Brain microvascular endothelial cell (primary cell): Measurements from ENCODE around the gene ROR1.
A peak's percentile ranks its signal among the peaks of the same experiment; 100 is the strongest.

Experiments used
- DNase-seq: peaks from one replicate; pipeline ENCODE4 v3.0.0-alpha.2; 2020
- H3K27ac ChIP-seq: fragments of 250-450 bp; sonication (Bioruptor Pico); 2 replicates; pipeline ENCODE4 v1.5.1; 2020; ENCODE audit warnings: mild to moderate bottlenecking, moderate library complexity
- H3K27me3 ChIP-seq: fragments of 250-450 bp; sonication (Bioruptor Pico); replicated peaks from 2 replicates; pipeline ENCODE4 v1.5.1; 2020; ENCODE audit warnings: mild to moderate bottlenecking
- H3K36me3 ChIP-seq: fragments of 250-450 bp; sonication (Bioruptor Pico); replicated peaks from 2 replicates; pipeline ENCODE4 v1.5.1; 2020; ENCODE audit warnings: mild to moderate bottlenecking
- H3K4me3 ChIP-seq: 2 replicates; pipeline ENCODE4 v1.5.1; 2011; ENCODE audit warnings: low read depth, mild to moderate bottlenecking, control low read depth, low read length, moderate library complexity
- in situ Hi-C: cut with HindIII; loops from 2 replicates; pipeline ENCODE4 v1.10.0; 2017; ENCODE audit warnings: low sequenced_read_pairs, low pct_ligation_motif_present
- TF ChIP-seq, protein P1 (sequence below): IDR thresholded peaks from 2 replicates; pipeline ENCODE4 v1.5.1; 2011; ENCODE audit warnings: low read depth, mild to moderate bottlenecking, moderate library complexity, low read length, control low read depth, inconsistent platforms; ENCODE audit errors: missing control alignments

Gene ROR1

DNA sequence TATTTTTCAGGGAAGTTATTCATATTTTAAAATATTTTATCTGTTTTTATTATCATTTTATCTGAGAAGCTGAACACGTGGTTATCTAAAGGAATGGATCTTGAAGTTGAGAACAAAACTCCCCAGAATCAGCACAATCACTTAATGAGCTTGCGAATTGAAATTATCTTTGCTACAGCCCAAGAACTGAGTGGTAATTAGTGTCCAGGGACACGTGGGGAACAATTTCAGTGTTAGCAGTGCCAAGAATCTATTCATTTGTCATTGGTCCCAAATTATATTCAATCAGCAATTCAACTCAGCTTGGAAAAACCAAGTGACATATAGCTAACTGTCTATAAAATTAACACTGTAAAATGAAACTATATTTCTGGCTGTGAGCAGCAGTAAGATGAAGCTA lies 232.0 kb downstream of the ROR1 start:
- in situ Hi-C loops: no loop called here
- no peak for DNase-seq
- no peaks in the 10 kb centered on the region for H3K27me3 ChIP-seq
- no peak overlapping the region for H3K27ac ChIP-seq
- TF ChIP-seq, protein P1, sequence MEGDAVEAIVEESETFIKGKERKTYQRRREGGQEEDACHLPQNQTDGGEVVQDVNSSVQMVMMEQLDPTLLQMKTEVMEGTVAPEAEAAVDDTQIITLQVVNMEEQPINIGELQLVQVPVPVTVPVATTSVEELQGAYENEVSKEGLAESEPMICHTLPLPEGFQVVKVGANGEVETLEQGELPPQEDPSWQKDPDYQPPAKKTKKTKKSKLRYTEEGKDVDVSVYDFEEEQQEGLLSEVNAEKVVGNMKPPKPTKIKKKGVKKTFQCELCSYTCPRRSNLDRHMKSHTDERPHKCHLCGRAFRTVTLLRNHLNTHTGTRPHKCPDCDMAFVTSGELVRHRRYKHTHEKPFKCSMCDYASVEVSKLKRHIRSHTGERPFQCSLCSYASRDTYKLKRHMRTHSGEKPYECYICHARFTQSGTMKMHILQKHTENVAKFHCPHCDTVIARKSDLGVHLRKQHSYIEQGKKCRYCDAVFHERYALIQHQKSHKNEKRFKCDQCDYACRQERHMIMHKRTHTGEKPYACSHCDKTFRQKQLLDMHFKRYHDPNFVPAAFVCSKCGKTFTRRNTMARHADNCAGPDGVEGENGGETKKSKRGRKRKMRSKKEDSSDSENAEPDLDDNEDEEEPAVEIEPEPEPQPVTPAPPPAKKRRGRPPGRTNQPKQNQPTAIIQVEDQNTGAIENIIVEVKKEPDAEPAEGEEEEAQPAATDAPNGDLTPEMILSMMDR: no peak
- no peak overlapping the region for H3K4me3 ChIP-seq
- H3K36me3 ChIP-seq: no peaks in the 10 kb centered on the region

DNA sequence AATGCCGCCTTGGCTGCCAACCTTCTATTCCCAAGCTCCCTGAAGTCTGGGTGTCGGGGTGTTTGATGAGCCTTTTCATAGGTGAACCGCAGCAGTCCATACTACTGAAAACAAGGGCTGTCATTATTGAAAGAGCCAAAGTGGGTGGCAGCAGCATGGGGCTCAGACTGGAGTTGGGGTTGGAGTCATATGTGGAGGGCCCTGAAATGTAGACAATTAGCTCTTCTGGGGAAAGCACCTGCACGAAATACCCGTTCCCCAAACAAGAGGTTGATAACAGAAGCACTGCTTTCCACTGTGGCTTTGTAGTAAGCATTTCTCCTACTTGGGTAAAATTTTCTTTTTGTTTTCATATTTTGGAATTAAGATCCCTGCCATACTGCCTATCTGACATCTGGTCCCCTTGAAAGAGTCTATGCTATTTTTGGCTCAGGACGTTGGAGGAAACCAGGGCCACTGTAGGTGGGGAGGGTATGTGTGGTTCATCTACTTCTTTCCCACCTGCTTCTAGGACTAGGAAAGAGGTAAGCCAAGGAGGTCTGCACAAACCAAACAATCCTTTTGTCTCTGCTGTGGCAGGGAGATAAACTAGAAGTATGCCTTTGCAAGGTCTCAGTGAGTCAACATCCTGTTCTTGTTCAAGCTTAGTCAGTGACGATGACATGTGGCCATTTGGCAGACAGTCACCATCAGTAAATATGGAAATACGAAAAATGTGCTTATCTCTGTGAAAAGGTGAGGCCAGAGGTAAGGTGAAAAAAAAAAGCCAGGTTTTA lies 232.6 kb downstream of the ROR1 start:
- TF ChIP-seq, protein P1: no peak
- no peaks in the 10 kb centered on the region for H3K36me3 ChIP-seq
- H3K27me3 ChIP-seq: no peaks in the 10 kb centered on the region
- peak; percentile 73 for DNase-seq
- H3K4me3 ChIP-seq: no peak overlapping the region
- no peak overlapping the region for H3K27ac ChIP-seq
- in situ Hi-C loops: no loop called here

DNA sequence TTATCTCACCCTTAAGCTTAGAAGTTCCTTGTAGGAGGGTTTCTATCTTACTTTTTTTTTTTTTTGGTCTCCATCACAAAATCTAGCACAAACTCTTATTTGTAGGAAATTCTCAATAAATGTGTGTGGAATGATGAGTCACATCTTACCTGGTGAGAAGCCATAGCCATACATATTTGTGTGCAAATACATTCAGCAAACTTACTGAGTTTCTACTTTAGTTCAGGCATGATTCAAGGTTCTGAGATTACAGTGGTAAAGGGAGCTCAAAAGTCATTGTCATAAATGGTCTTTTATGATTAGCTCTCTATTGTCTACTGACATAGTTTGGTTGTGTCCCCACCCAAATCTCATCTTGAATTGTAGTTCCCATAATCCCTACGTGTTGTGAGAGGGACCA lies 236.5 kb downstream of the ROR1 start:
- in situ Hi-C loops: no loop called here
- H3K4me3 ChIP-seq: no peak overlapping the region
- TF ChIP-seq, protein P1: no peak
- no peak overlapping the region for H3K27ac ChIP-seq
- H3K27me3 ChIP-seq: no peaks in the 10 kb centered on the region
- DNase-seq: no peak
- no peaks in the 10 kb centered on the region for H3K36me3 ChIP-seq

DNA sequence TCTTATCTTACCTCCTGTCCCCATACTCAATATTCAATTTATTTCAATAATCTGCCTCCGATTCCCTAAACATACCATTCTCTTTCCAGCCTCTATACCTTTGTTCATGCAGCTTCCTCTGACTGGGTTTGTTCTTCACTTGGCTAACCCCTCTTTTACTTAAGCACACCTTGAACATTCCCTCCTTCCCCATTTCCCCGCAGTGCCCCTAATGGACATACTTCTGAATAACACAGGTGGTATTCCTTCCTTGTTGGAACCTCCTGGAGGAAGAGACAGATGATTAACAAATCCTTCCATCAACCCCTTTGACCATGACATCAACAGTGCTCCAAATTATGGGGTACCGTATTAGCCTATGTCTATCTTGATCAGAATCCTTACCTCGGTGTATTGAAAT lies 239.6 kb downstream of the ROR1 start:
- no peak overlapping the region for H3K4me3 ChIP-seq
- TF ChIP-seq, protein P1: no peak
- H3K27ac ChIP-seq: no peak overlapping the region
- in situ Hi-C loops: no loop called here
- no peaks in the 10 kb centered on the region for H3K36me3 ChIP-seq
- no peak for DNase-seq
- H3K27me3 ChIP-seq: no peaks in the 10 kb centered on the region

DNA sequence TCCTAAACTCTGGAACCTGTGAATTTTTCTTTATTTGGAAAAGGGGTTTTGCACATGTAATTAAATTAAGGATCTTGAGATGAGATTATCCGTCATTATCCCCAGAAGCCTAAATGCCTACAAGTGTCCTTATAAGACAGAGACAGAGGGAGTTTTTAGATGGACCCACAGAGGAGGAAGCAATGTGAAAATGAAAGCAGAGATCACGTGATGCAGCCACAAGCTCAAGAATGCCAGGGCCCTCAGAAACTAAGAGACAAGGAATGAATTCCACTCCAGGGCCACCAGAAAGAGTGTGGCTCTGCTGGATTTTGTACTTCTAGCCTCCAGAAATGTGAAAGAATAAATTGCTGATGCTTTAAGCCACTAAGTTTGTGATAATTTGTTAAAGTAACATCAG lies 246.0 kb downstream of the ROR1 start:
- H3K4me3 ChIP-seq: no peak overlapping the region
- TF ChIP-seq, protein P1: no peak
- peak; percentile 70 for DNase-seq

DNA sequence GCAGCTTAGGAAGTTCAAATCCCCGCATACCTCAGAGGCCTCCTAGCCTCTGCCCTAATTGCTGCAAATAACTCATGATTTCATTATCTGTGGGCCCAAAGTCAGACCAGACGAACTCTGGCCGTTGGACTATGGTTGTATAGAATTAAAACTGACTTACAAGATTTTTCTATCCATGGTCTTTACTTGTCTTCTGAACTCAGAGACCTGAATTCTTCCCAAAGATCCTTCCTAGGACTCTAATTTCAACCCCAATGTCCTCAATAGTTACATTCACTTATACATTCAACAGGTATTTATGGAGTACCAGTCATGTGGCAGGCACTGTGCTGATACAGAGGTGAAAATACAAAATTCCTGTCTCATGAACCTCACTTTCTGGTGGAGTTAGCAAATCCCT lies 247.2 kb downstream of the ROR1 start:
- TF ChIP-seq, protein P1: no peak
- Histone ChIP-seq H3K4me3 (no peak overlapping the region), H3K27ac (no peak overlapping the region), H3K36me3 (no peaks in the 10 kb centered on the region), H3K27me3 (no peaks in the 10 kb centered on the region)
- no peak for DNase-seq
- in situ Hi-C loops: no loop called here

More for the DNA sequence above, 246.0 kb downstream of the ROR1 start:
- H3K36me3 ChIP-seq: no peaks in the 10 kb centered on the region
- peak overlapping the region; percentile 16 for H3K27ac ChIP-seq
- H3K27me3 ChIP-seq: no peaks in the 10 kb centered on the region
- in situ Hi-C loops: no loop called here
